Measurements from ENCODE around the gene PTPRR. TPM values are rescaled to one million over a fixed set of nuclear protein-coding genes. Genes with fewer than 3 reads are reported as not detected.

The PTPRR gene
- total RNA-seq, 1 donor: not detected

DNA sequence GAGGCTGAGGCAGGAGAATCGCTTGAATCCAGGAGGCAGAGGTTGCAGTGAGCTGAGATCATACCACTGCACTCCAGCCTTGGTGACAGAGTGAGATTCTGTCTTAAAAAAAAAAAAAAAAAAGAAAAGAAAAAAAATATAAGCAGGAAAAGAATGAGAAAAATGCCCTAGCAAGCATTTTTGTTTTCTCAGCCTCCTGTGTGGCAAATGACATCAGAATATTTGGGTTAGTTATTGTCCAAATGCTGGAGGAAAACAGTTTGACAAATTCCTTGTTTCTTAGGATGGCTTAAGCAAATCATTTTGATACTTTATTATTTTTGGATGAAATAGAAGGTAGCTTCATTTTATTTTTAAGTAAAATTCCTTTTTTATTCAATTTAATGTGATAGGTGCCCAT lies 7.5 kb upstream of the PTPRR start:
- Histone ChIP-seq H3K27me3 (ENCODE audit: insufficient read depth, low read length) (no peaks in the 10 kb centered on the region), H3K4me1 (ENCODE audit: insufficient read depth, low read length) (no peaks in the 10 kb centered on the region), H3K4me3 (ENCODE audit: low read length) (no peak overlapping the region), H3K9me3 (ENCODE audit: low read depth, low read length) (no peaks in the 10 kb centered on the region)

DNA sequence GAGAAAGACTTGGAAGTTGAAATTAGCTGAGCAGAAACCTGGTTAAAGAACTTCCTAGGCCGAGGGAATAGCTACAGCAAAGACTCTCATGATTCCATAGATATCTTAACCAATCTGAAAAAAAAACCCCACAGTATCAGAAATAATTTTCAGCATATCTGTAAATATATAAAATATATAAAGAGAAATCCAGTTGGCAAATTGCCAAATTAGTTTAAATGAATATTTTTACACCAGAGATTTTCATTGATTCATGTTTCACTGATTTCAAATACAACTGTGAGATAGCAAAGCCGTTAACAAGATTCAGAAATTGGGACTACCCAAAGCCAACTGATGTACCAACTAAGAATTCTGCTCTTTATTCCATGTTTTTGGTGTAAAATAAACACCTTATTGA lies 6.8 kb upstream of the PTPRR start:
- Histone ChIP-seq H3K4me1 (ENCODE audit: insufficient read depth, low read length) (no peaks in the 10 kb centered on the region), H3K27me3 (ENCODE audit: insufficient read depth, low read length) (no peaks in the 10 kb centered on the region), H3K9me3 (ENCODE audit: low read depth, low read length) (no peaks in the 10 kb centered on the region), H3K4me3 (ENCODE audit: low read length) (no peak overlapping the region)

DNA sequence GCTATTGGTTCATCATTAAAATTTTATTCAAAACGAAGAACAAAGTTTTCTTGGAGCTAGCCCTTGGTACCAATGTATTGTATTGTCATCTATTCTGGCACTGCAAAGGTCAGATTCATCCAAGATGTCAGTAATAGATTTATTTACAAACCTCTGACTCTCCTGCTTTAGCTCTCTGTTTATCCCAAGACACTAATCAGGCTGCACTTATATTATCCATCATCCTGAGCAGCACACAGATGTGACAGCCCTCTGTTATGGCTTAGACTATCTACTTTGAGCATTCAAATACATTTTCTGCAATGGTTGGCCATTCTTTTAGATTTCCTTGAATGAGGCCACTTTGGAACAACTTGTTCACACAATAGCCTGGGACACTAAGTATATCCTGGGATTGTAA lies 5.0 kb upstream of the PTPRR start:
- no peaks in the 10 kb centered on the region for H3K9me3 ChIP-seq (ENCODE audit: low read depth, low read length)
- H3K27me3 ChIP-seq (ENCODE audit: insufficient read depth, low read length): peaks cover 4% of the 10 kb centered on the region
- no peaks in the 10 kb centered on the region for H3K4me1 ChIP-seq (ENCODE audit: insufficient read depth, low read length)
- no peak overlapping the region for H3K4me3 ChIP-seq (ENCODE audit: low read length)

DNA sequence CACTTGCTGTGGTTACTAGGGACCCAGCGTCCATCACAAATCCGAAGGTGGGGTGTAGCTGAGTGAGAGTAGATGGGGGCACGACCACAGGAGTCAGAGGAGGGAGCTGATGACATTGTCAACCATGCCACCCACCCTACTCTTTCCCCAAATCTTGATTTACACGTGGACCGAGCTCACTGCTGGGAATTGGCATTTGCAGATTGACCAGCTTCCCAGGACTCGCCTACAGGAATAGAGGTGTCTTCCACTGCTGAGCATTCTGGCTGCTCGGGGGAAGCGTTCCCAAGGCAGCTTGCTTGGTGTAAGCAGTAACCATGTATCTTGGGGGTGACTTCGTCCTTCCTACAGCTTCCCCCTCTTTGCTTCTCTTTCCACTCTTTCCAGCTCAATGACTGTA lies 353 bp upstream of the PTPRR start:
- no peak overlapping the region for H3K4me3 ChIP-seq (ENCODE audit: low read length)
- peaks cover 18% of the 10 kb centered on the region for H3K27me3 ChIP-seq (ENCODE audit: insufficient read depth, low read length)
- H3K4me1 ChIP-seq (ENCODE audit: insufficient read depth, low read length): no peaks in the 10 kb centered on the region
- H3K9me3 ChIP-seq (ENCODE audit: low read depth, low read length): no peaks in the 10 kb centered on the region

DNA sequence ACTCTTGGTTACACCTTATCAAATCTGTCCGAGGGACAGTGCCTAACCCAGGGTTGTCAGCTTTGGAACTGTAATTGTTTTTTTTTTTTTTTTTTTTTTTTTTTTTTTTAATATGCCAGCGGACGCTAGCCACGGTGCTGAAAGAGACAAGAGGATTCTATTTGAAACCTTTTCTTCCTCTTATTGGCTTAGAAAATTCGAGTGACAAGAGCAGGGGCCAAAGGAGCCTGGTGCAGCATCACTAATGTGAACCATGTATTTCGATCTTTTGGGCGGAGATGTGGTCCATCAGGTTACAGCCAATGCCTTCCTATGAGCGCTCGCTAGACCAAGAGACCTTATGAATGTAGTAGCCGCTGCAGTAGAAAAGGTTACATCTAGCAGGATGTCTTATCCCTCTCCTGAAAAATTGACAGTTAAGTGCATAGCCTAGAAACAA lies 922 bp downstream of the PTPRR start:
- no peak overlapping the region for H3K4me3 ChIP-seq (ENCODE audit: low read length)
- no peaks in the 10 kb centered on the region for H3K4me1 ChIP-seq (ENCODE audit: insufficient read depth, low read length)
- H3K9me3 ChIP-seq (ENCODE audit: low read depth, low read length): no peaks in the 10 kb centered on the region
- peaks cover 18% of the 10 kb centered on the region for H3K27me3 ChIP-seq (ENCODE audit: insufficient read depth, low read length)

DNA sequence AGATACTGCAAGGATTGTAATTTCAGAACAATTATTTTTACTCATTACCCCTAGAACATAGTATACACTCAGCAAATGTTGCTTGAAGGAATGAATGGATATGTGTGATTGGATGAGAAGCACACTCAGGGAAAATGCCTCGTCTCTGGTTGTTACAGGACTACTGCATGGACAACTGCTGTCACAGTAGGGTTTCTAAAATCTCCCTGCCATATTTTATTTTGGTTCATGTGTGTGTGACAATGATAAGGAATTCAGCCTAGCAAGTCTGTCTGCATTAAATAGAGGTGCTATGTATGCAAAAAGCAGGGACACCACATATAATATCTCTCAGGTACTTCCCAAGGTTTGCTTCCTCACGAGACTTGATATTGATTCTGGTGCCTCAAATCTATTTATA lies 1.4 kb downstream of the PTPRR start:
- Histone ChIP-seq H3K27me3 (ENCODE audit: insufficient read depth, low read length) (peaks cover 18% of the 10 kb centered on the region), H3K9me3 (ENCODE audit: low read depth, low read length) (no peaks in the 10 kb centered on the region), H3K4me1 (ENCODE audit: insufficient read depth, low read length) (no peaks in the 10 kb centered on the region), H3K4me3 (ENCODE audit: low read length) (no peak overlapping the region)

DNA sequence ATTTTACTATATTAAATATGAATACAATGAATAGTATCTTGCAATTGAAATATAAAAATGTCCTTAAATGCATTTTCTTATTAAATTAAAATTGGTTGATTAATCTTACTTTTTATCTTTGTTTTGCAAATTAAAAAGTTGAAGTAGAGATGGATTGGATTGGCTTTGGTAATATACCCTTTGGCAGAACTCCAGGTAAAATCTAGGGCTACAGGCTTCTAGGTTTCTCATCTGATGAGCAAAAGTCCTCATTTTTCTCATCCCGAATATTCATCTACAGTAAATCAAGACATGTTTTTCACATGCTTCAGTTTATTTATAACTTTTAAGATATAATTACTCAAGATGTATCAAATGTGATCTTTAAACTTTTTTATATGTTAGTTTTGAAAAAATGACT lies 2.2 kb downstream of the PTPRR start:
- Histone ChIP-seq H3K27me3 (ENCODE audit: insufficient read depth, low read length) (peaks cover 18% of the 10 kb centered on the region), H3K4me3 (ENCODE audit: low read length) (no peak overlapping the region), H3K4me1 (ENCODE audit: insufficient read depth, low read length) (no peaks in the 10 kb centered on the region), H3K9me3 (ENCODE audit: low read depth, low read length) (no peaks in the 10 kb centered on the region)

DNA sequence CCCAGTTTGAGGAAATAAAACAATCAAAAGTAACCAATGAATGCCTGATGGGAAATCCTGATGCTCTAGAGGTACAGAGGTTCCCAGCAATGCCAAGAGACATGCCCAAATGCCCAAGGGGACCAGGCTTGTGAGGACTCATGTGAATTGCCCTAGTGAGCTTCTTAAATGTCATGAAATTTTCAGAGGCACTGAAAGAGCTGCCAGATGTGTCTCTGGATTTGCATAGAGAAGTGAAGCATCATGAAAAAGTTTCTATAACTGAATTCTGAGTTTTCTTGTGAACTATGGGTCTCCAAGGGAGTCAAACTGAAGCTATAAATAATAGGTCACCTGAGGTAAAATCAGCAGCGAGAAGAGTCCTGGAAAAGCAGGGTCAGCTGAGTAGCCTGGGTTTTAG lies 9.9 kb downstream of the PTPRR start:
- Histone ChIP-seq H3K27me3 (ENCODE audit: insufficient read depth, low read length) (no peaks in the 10 kb centered on the region), H3K4me1 (ENCODE audit: insufficient read depth, low read length) (no peaks in the 10 kb centered on the region), H3K9me3 (ENCODE audit: low read depth, low read length) (no peaks in the 10 kb centered on the region), H3K4me3 (ENCODE audit: low read length) (no peak overlapping the region)

DNA sequence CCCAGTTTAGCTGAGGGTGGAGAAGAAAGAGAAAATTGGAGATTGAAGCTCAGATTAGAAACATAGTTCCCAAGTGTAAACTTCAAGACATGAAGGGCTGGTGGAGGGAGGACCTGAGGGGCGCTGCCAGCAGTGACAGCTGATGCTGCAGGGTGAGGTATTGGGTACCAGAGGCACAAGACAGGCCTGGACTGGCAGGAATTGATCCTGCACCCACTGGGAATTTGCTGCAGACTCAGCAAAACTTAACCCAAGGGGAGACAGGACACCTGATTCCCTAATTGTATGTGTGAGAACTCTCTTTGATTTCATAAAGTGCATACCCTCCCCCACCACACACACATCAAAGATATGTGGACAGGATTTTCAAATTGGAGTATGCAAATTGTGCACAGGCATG lies 11.6 kb downstream of the PTPRR start:
- Histone ChIP-seq H3K27me3 (ENCODE audit: insufficient read depth, low read length) (no peaks in the 10 kb centered on the region), H3K4me3 (ENCODE audit: low read length) (no peak overlapping the region), H3K9me3 (ENCODE audit: low read depth, low read length) (no peaks in the 10 kb centered on the region), H3K4me1 (ENCODE audit: insufficient read depth, low read length) (no peaks in the 10 kb centered on the region)

DNA sequence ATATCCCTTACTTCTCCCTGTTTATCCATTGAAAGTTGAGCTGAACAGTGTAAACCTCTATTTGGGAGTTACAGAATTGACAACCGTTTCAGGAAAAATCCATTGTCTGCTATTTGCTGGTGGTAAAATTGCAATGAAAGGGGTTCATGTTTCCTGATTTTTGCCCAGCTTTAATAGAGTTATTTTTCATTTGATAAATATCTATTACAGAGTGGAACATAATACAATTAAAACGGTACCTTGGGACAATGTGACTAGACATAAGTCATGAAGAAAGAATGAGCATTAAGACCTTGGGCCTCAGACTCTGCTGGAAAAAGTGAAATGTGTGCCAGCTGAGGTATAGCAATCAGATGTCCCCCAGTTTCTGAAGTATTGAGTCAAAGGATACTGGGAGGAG lies 13.1 kb downstream of the PTPRR start:
- no peaks in the 10 kb centered on the region for H3K9me3 ChIP-seq (ENCODE audit: low read depth, low read length)
- no peaks in the 10 kb centered on the region for H3K27me3 ChIP-seq (ENCODE audit: insufficient read depth, low read length)
- H3K4me3 ChIP-seq (ENCODE audit: low read length): no peak overlapping the region
- H3K4me1 ChIP-seq (ENCODE audit: insufficient read depth, low read length): no peaks in the 10 kb centered on the region

DNA sequence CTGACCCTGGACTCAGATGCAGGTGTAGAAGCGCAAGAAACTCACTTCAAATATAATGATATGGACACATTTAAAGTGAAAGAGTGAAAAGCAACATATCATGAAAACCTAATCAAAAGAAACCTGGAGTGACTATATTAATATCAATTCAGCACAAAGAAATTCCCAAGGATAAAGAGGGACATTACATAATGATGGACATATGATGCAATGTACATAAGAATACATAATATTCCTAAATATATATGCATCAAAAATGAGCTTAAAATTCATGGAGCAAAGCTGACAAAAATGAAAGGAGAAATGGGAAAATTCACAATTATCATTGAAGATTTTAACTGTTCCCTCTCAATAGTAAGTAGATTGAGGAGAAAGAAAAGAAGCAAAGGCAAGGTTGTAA lies 24.6 kb downstream of the PTPRR start:
- no peaks in the 10 kb centered on the region for H3K4me1 ChIP-seq (ENCODE audit: insufficient read depth, low read length)
- H3K9me3 ChIP-seq (ENCODE audit: low read depth, low read length): peaks cover 4% of the 10 kb centered on the region
- H3K4me3 ChIP-seq (ENCODE audit: low read length): no peak overlapping the region
- H3K27me3 ChIP-seq (ENCODE audit: insufficient read depth, low read length): no peaks in the 10 kb centered on the region

DNA sequence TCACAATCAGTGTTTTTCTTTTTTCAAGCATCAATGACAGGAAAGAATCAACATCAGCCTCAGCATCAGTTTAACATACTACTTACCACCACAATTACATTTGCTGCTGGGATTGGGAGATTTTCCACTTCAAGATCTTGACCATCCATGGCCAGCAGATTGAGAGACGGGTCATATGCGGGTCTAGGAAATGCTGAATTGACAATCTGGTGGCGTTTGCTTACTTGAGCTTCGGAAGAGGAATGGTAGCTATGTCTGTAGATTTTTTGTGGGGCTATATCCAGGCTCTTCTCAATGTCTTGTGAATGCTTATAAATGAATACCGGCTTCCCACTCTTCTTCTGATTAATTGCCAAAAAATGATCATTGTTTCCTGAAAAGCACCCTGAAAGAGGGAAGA lies 27.9 kb downstream of the PTPRR start:
- Histone ChIP-seq H3K4me1 (ENCODE audit: insufficient read depth, low read length) (no peaks in the 10 kb centered on the region), H3K9me3 (ENCODE audit: low read depth, low read length) (peaks cover 4% of the 10 kb centered on the region)

DNA sequence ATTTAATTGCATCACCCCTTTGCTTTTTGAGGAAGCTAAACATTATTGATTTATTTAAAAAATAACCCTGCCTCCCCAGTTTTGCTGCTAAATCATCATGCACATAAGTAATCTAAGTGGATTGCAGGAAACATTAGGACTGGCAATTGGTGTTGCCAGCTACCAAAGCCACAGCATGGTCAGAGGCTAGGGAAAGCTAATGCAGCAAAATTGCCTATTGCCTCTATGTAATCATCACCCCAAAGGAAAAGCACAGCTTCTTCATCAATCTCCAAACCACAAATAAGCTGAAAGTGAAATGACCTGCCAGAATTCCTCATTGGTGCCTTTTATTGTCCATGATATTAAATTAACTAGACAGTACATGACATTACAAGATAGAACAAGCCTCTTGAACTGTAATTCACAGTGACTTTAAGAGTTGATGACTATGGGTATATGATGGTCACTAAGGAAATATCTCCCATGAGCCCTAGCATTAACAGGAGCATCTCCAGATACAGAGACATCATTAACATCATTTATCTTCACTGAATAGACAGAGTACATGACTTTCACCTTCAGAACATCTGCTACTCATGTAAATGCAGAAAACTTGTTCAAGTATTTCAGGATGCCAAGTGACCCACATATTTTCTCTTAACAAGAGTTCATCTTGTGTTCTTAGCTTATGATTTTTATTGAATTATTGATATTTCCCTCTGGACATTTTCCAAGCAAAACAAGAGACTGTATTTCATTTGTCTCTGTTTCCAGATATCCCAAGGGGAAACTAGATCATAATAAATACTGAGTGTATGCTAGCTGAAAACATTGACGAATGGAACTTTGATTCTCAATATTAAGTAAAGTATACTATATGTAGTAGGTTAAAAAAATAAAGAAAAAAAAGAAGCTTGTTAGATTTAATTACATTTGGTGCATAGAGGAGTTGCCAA lies 29.4 kb downstream of the PTPRR start:
- Histone ChIP-seq H3K9me3 (ENCODE audit: low read depth, low read length) (peaks cover 4% of the 10 kb centered on the region), H3K4me1 (ENCODE audit: insufficient read depth, low read length) (no peaks in the 10 kb centered on the region), H3K27me3 (ENCODE audit: insufficient read depth, low read length) (no peaks in the 10 kb centered on the region), H3K4me3 (ENCODE audit: low read length) (no peak overlapping the region)

More for the DNA sequence above, 27.9 kb downstream of the PTPRR start:
- Histone ChIP-seq H3K4me3 (ENCODE audit: low read length) (no peak overlapping the region), H3K27me3 (ENCODE audit: insufficient read depth, low read length) (no peaks in the 10 kb centered on the region)

DNA sequence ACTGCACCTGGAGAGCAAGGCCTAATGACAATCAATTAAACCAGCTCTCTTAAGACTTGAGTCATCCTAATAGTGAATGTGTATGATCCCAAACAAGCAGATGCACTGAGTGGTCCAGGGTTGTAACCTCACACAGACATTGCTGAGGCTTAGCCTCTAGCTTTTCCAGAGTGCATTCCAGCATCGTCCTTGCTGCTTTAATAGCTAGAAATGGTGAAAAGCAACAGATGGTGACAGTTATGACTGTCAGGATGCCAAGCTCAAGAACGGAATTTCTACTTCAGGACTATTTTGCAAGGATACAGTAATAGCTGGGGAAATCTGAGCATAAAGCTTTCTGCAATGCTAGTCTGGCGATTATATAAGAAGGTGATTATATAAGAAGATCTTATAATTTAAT lies 34.6 kb downstream of the PTPRR start:
- H3K4me1 ChIP-seq (ENCODE audit: insufficient read depth, low read length): no peaks in the 10 kb centered on the region
- no peaks in the 10 kb centered on the region for H3K9me3 ChIP-seq (ENCODE audit: low read depth, low read length)
- no peaks in the 10 kb centered on the region for H3K27me3 ChIP-seq (ENCODE audit: insufficient read depth, low read length)
- no peak overlapping the region for H3K4me3 ChIP-seq (ENCODE audit: low read length)

DNA sequence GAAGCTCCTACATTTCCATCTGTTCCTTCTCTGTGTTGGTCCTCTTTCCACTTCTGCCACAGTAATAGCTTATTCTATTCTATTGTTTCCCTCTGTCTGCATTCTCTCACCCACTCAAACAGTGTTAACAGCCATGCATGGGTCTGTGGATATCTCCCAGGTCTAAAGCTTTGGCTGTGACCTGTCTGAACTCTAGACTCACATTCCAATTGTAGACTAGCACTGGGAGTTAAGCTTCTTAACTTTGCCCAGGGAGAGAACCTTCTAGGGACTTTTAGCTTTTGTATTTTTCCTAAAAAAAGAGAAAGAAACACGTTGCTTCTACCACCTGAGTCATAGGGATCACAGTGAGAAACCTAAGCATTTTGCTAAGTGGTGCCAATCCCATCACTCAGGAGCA lies 36.7 kb downstream of the PTPRR start:
- H3K27me3 ChIP-seq (ENCODE audit: insufficient read depth, low read length): no peaks in the 10 kb centered on the region
- no peaks in the 10 kb centered on the region for H3K9me3 ChIP-seq (ENCODE audit: low read depth, low read length)
- no peak overlapping the region for H3K4me3 ChIP-seq (ENCODE audit: low read length)

DNA sequence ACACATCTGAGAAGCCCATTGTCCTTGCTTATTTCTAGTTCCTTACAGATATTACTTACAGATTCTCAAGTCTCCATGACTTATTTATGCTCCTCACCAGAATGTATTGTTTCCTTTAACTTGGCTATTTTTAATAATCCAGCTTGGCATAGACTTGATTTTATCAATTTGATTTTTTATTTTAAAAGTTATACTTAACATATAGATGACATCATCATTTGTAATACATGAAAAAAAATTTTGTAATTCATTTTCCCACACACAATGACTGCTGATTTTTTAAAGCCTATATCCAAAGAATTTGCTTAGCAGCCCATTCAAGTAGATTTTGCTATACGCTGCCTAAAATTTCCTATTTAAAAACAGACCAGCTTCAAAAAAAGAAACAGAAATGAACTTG lies 39.8 kb downstream of the PTPRR start:
- Histone ChIP-seq H3K4me1 (ENCODE audit: insufficient read depth, low read length) (no peaks in the 10 kb centered on the region), H3K4me3 (ENCODE audit: low read length) (no peak overlapping the region), H3K9me3 (ENCODE audit: low read depth, low read length) (no peaks in the 10 kb centered on the region), H3K27me3 (ENCODE audit: insufficient read depth, low read length) (no peaks in the 10 kb centered on the region)

More for the DNA sequence above, 36.7 kb downstream of the PTPRR start:
- no peaks in the 10 kb centered on the region for H3K4me1 ChIP-seq (ENCODE audit: insufficient read depth, low read length)

Measured in mononuclear cell (primary cell).